GM18520 (cell line): Measurements from ENCODE around the gene SEPTIN5.

Experiments used
- ATAC-seq: cut with Tn5 transposase; IDR thresholded peaks from one replicate; pipeline ENCODE4 v1.9.1; 2021; ENCODE audit not compliant: unreplicated experiment

Gene SEPTIN5

GRCh38 chr22:19732403-19733113, 18.3 kb downstream of the SEPTIN5 start:
- no peak for ATAC-seq

DNA sequence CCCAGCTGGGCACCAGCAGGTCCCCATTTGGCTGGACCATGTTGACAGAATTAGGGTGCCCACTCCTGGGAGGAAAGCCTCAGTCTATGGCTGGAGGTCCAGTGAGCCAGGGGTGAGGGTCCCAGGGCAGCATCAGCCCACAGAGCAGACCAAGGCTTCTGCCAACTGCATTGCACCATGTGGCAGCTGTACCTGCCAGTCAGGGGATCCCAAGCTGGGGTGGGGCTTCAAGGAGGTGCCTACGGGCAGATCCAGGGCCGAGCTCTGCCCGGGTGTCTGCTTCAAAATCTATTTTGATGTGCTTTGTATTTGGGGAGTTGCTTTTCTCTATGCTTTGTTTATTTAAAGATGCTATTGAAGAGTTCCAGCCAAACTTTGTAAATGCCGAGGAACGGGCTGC, 19.5 kb downstream of the SEPTIN5 start:
- ATAC-seq: no peak

DNA sequence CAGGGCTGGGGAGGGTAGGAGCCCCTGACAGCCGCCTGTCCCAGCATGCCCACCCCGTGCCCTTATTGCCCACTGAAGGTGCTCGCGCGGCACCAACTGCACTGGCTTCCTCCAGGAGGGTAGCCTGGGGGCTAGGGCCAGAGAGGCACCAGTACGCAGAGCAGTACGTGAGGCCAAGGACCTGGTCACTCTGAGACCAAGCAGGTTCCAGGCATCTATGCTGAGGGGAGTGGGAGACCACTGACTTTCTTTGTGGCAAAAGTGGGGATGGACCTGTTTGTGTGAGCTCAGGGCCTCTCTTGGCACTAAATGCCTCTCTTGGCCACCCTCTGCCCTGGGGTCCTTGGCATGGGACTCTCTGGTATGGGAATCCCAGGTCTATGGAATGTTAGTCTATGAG, 19.9 kb downstream of the SEPTIN5 start:
- no peak for ATAC-seq

DNA sequence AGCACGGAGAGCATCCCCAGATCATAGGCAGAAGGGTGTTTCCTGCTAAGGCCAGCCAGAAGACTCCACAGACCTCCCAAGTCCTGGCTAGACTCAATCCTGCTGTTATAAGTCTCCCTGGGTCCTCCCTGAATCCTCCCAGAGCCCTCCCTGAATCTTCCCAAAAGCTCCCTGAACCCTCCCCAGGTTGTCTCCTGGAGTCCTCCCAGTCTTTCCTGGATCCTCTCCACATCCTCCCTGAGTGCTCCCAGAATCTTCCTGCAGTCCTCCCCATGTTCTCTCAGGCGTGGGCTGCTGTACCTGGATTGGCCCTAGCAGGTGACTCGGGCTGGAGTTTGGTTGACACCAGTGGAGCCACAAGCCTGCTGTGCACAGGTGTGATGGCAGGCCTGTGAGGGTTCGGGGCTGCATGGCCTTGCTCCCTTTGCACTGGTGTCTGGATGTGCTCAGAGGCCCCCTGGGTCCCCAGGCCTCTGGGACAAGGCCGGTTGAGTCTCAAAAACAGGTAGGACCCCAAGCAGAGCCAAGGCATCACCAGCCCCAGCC, 20.6 kb downstream of the SEPTIN5 start:
- ATAC-seq: no peak

GRCh38 chr22:19735665-19736510, 21.6 kb downstream of the SEPTIN5 start:
- no peak for ATAC-seq

DNA sequence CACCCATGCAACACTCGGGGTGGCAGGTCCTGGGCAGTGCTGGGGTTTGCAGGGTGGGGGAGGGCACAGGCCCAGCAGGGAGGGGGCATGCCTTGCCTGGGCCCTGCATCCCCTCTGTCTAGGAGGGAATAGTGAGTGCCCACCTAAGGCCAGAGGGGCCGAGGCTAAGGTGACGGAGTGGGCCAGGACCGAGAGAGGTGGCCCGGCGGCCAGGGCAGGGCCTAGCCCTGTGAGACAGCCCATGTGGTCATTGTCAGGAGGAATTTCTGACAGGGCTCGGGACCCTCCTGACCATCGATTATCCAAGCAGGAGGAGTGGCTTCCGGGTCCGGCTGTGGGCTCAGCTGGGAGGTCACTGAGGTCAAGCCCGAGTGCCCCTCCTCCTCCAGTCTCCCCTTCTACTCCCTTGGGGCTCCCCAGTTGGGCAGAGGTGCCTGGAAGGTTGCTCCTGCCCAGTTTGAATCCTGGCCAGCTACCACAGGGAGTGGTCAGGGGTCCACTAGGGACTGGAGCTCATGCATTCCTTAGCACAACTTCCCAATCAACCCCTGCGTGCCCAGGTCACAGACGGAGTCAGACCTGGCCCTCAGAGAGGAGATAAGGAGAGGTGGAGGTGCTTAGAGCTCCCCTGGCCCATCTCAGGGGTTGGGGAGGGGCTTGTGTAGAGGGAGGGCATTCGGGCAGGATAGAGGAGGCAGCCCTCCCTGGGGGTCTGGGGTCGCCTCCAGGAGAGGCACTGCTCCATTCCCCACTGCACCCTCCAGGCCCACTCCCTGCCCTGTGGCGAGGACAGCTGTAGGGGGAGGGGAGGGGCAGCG, 23.8 kb downstream of the SEPTIN5 start:
- no peak for ATAC-seq

DNA sequence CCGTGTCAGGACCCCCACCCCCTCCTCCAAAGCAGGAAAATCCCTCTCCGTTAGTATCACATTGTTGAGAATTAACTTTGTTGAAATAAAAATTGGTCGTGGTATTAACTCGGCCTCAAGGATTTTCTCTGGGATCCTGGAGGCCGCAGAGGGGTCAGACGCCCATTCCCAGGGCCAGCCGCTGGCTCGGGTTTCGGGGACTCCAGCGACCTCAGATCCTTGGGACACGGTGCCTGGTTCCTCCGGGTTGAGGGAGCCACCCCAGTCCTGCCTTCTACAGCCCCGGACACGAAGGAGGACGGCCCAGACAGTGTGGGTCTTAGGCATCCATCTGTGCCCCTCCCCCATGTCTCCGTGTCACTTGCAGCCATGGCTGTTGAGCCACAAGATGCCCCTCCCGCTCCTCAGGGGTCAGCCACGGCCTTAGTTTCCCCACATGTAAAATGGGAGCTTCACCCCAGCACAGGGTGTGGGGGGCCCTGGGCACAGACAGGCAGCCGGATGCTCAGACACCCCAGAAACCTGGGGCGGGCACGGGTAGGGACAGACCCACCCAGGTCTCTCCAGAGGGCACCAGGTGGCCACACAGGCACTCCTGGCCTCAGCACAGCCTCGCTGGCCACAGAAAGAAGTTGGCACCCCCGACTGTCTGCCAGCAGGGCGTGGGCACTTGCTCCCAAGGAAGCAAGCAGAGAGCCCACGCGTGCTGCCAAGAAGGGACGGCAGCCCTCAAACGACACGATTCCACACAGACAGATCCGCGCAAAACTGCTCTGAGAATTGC, 24.6 kb downstream of the SEPTIN5 start:
- no peak for ATAC-seq

DNA sequence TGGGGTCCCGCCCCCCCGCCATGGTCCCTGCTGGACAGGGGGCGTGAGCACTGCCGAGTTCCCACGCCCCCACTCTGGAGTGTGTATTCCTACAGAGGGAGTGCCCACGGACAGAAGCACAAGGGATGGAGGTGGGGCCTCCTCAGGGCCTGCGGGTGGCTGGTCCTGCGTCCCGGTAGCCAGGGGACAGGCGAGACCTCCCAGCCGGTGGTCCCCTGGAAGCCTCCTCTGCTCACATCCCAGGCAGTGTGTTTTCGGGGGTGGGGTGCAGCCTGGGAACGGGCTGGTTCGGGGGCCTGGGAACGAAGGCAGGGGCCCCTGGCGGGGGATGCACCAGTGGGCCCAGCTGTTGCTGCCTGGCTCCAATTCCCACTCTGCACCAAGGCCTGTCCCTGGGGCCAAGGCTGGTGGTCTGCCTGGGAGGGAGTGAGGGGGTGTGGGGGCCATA, 25.2 kb downstream of the SEPTIN5 start:
- ATAC-seq: no peak

DNA sequence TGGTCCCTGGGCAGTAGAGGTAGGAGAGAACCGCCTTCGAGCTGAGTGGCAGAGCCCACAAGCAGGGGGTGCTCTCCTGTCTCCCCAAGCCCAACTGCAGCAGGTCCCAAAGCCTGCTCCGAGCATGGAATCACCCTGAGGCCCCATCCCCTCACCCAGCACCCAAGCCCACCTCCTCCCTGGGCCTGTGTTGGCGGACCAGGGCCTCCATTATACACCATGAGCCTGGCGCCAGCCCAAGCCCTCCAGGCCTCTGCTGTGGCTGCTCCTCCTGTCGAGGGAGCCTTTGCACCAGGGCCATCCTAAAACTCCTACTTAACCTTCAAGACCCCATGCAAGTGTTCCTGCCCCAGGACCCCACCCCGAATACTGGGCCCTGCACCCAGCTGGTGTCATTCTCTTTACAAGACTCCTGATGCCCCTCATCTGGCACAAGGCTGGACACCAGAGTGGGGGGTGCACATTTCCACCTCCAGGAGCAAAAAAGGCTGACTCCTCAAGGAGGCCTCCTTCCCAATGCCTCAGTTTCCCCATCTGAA, 25.7 kb downstream of the SEPTIN5 start:
- ATAC-seq: no peak

DNA sequence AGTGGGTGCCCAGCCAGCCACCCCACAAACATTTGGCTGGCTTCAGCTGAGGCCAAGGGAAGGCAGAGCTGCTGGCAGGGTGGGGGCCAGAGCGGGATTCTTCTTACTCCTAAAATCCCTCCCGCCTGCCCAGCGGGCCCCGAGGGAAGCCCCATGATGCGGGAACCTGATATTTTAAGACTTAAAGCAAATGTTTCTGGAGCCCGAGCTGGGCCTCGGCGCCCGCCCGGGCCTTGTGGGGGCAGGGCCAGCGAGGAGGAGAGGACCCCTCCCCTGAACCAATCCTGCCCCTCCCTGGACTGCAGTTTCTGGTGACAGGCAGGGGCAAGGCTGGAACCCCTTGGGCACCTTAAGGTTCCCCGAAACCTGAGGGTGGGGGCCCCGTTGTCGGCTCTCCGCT, 26.3 kb downstream of the SEPTIN5 start:
- no peak for ATAC-seq

DNA sequence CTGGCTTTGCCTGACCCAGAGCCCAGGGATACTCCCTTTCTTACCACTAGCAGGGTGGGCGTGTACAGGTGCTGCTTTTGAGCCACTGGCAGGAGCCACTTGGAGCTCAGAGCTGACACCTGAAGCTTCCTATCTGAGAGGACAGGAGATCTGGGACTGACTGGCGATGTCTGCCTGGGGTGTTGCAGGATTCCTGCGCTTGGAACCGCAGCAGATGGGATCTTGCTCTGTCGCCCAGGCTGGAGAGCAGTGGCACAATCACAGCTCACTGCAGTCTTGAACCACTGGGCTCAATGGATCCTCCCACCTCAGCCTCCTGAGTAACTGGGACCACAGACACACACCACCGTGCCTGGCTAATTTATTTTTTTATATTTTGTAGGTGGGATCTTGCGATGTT, 26.8 kb downstream of the SEPTIN5 start:
- ATAC-seq: no peak

DNA sequence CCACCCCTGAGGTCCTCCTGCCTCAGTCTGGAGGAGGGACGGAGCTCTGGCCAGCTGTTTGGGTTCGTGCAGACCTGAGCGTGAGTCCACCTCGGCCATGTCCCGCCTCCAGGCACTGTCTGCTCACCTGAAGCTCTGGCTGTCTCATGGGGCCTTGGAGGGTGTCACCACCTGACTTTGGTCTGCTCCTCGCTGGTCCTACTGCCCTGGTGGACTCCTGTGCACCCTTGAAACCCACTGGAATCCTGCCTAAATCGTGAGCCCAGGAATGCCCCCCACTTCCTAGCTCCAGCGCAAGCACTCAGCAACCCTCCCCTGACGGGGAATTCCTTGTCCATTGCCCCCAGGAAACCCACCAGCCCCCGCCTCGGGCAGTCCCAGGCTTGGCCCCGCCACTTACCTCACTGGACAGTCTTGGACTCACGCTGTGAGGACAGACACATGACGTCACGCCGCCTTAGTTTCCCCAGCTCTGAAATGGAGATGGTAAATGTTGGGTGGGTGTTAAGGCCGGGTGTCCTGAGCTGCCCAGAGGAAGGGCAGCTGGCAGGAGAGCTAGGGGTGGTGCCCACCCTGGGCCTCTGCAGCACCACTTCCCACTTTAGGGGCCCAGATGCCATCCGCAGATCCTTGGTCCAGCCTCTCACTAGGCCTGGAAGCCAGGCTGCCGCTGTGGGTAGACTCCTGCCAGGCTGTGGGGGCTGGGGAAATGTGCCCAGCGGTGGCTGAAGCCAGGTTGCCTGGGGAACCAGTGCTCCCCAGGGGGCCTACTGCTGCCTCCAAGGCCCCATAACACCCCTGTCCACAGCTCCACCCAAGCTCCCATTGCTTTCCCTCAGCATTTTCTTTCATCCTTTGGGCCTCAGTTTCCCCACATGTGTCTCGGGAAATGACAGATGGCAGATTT, 28.1 kb downstream of the SEPTIN5 start:
- ATAC-seq: no peak

- ATAC-seq: no peak
Measured at GRCh38 chr22:19743081-19743480, 28.8 kb downstream of the SEPTIN5 start.

DNA sequence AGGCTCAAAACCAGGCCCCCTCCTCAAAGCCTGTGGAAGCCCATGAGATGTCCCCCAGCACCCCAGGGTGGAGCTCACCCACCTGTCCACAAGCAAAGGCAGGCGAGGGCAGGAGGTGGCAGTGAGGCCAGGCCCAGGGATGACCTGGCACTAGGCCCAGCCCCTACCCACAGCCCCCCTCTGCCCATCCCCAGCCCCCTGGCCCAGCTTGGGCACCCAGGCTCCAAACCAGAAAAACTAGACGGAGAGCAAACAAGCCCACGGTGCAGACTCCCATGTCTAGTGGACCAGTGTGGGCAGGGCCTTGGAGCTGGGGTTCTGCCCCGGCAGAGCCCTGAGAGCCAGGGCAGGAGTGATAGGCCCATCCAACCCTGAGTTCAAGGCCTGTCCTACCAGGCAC, 29.3 kb downstream of the SEPTIN5 start:
- ATAC-seq: no peak

GRCh38 chr22:19744350-19745006, 30.2 kb downstream of the SEPTIN5 start:
- no peak for ATAC-seq

DNA sequence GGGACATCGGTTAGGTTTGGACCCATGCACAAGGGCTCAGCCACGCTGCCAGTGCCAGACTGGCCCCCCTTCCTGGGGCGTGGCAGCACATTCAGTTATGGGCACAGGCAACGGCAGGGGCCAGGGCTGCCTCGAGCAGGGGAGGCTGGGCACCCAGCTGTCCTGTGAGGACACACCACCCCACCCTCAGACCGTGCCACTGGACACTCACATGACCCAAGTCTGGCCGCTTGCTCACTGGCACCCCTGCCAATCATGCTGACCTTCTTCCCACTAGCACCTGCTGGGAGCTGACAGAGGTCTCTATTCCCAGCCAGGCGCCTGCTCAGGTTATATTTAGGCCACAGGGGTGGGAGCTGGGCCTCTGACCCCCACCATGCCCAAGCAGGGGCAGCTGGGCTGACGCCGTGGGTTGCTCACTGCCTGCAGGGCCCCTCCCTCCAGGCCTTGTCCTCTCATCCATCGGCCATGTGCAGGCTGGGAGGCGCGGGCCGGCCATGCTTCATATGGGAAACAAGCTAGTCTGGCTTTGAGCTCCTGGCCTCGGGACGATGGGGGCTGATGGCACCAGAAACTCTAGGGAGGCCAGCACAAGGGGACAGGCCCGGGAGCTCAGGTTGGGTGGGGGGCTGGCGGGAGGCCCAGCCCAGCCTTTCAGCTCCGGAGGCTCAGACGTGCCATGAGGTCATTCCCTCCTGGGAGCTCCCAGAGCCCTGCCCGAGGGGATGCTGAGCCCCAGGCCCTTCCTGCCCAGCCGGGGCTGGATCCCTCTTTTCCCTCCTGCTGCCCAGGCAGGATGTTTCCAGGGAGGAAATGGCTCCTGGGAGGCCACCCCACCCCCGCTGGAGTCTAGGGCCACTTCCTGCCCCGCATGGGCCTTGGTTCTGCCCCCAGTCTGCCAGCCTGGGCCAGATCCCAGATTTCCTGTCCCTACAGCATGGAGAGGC, 31.1 kb downstream of the SEPTIN5 start:
- no peak for ATAC-seq

DNA sequence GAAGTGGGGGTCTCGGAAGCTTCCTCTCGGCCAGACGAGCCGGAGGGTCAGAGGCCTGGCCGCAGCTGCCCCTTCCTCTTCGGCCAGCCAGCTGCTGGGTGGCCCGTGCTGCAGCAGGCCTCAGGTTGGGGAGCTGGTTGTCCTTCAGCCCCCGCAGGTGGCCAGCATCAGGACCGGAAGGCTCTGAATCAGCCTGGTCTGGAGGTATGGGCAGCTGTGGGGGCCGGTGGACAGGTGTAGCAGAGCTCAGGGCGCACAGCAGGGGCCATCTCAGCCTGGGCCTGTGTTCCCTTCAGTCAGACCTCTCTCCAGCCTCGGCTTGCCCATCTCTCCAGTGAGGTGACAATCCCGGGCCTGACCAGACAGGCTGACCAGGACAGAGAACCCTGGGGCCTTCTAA, 32.4 kb downstream of the SEPTIN5 start:
- ATAC-seq: no peak

- no peak for ATAC-seq
Measured at GRCh38 chr22:19747551-19747950, 33.2 kb downstream of the SEPTIN5 start.
